H1 (cell line): ENCODE results near the gene GCFC2. TPM values are rescaled to one million over a fixed set of nuclear protein-coding genes. Genes with fewer than 3 reads are reported as not detected.

Experiments
- CTCF ChIA-PET: fragments of 300-600 bp; sonication (Branson Sonifier 250); formaldehyde crosslinking; loops from one replicate; lab custom pipeline; 2021; ENCODE audit not compliant: partially characterized antibody; lab: Charles Lee
- POLR2A ChIA-PET: fragments of 300-600 bp; sonication (Branson Sonifier 250); formaldehyde crosslinking; loops from one replicate; lab custom pipeline; 2021; ENCODE audit warnings: inconsistent platforms; ENCODE audit not compliant: partially characterized antibody; lab: Charles Lee
- DNase-seq, 2 experiments: peaks; one replicate each; pipeline versions ENCODE4 v3.0.0 to v3.0.0-alpha.2; 2010 to 2022; ENCODE audit warnings: low spot score in 2 of 2, low read depth in 1 of 2, mixed read lengths in 1 of 2
- FAIRE-seq: peaks from 2 replicates; lab custom pipeline; 2011; peaks lifted over from hg19 to GRCh38; lab: Jason Lieb, UNC
- H2AFZ ChIP-seq: 2 replicates; pipeline ENCODE4 v1.8.1; 2012; ENCODE audit warnings: low read length, inconsistent platforms
- H2AK5ac ChIP-seq: 2 replicates; pipeline ENCODE4 v1.6.1; 2013; ENCODE audit warnings: low read depth, low read length
- H2BK120ac ChIP-seq: replicated peaks from 2 replicates; pipeline ENCODE3; 2013; ENCODE audit warnings: low read depth, low read length, inconsistent platforms
- H2BK12ac ChIP-seq: 2 replicates; pipeline ENCODE4 v1.6.1; 2013; ENCODE audit warnings: low read depth, low read length
- H2BK15ac ChIP-seq: 2 replicates; pipeline ENCODE4 v1.6.1; 2013; ENCODE audit warnings: low read length
- H2BK20ac ChIP-seq: 2 replicates; pipeline ENCODE4 v1.6.1; 2013; ENCODE audit warnings: low read length
- H2BK5ac ChIP-seq: 2 replicates; pipeline ENCODE4 v1.6.1; 2013; ENCODE audit warnings: low read depth, low read length
- H3K14ac ChIP-seq: 2 replicates; pipeline ENCODE4 v1.6.1; 2013; ENCODE audit warnings: inconsistent platforms; ENCODE audit not compliant: insufficient read length
- H3K18ac ChIP-seq: 2 replicates; pipeline ENCODE4 v1.6.1; 2013; ENCODE audit warnings: low read length; ENCODE audit errors: extremely low read depth
- H3K23ac ChIP-seq: 2 replicates; pipeline ENCODE4 v1.6.1; 2013; ENCODE audit warnings: inconsistent platforms; ENCODE audit not compliant: insufficient read length
- H3K23me2 ChIP-seq: 2 replicates; pipeline ENCODE4 v1.6.1; 2013; ENCODE audit warnings: low read depth, low read length
- H3K27ac ChIP-seq: 2 replicates; pipeline ENCODE4 v1.6.1; 2011; ENCODE audit warnings: low read depth, low read length, inconsistent platforms
- H3K27me3 ChIP-seq, 4 experiments: replicated peaks in 1 of 4; 1 replicate in 1 of 4; 2 replicates in 3 of 4; pipeline versions ENCODE4 v1.6.1 to v1.8.1; 2011 to 2013; ENCODE audit warnings: low read length in 3 of 4, mild to moderate bottlenecking in 3 of 4, inconsistent platforms in 2 of 4, mixed read lengths in 2 of 4, moderate library complexity in 1 of 4; ENCODE audit not compliant: control insufficient read depth in 3 of 4, insufficient read depth in 3 of 4; ENCODE audit errors: extremely low read depth in 1 of 4
- H3K36me3 ChIP-seq, 4 experiments: 2 replicates each; pipeline versions ENCODE4 v1.6.1 to v1.8.1; 2011 to 2013; ENCODE audit warnings: mild to moderate bottlenecking in 4 of 4, low read length in 3 of 4, moderate library complexity in 2 of 4, control low read depth in 1 of 4, inconsistent platforms in 1 of 4; ENCODE audit not compliant: insufficient read depth in 4 of 4, control insufficient read depth in 2 of 4
- H3K4ac ChIP-seq: replicated peaks from 2 replicates; pipeline ENCODE3; 2013; ENCODE audit warnings: low read length, low read depth, mixed read lengths, inconsistent platforms; ENCODE audit not compliant: insufficient read length
- H3K4me1 ChIP-seq, 4 experiments: replicated peaks in 1 of 4; 1 replicate in 1 of 4; 2 replicates in 3 of 4; pipeline versions ENCODE4 v1.6.1 to v1.8.1; 2011 to 2013; ENCODE audit warnings: low read length in 3 of 4, inconsistent platforms in 2 of 4, mixed read lengths in 1 of 4; ENCODE audit not compliant: insufficient read depth in 4 of 4, control insufficient read depth in 3 of 4
- H3K4me2 ChIP-seq, 2 experiments: 2 replicates each; pipeline versions ENCODE4 v1.6.1 to v1.8.1; 2011 to 2013; ENCODE audit warnings: low read depth in 2 of 2, low read length in 2 of 2, control low read depth in 1 of 2, inconsistent platforms in 1 of 2, mild to moderate bottlenecking in 1 of 2; ENCODE audit not compliant: insufficient read depth in 1 of 2
- H3K4me3 ChIP-seq, 4 experiments: fragments of 200-600, 300-600 bp in 1 of 4; sonication (generic), shearing (Covaris generic), sonication (Bioruptor Twin) in 1 of 4; 2 replicates each; pipeline versions ENCODE4 v1.5.1 to v1.8.1; 2011 to 2016; ENCODE audit warnings: low read length in 4 of 4, low read depth in 3 of 4, control low read depth in 2 of 4, inconsistent platforms in 2 of 4, mild to moderate bottlenecking in 2 of 4, mixed read lengths in 1 of 4, moderate library complexity in 1 of 4; ENCODE audit not compliant: insufficient read depth in 2 of 4; ENCODE audit errors: extremely low read depth in 1 of 4
- H3K56ac ChIP-seq: replicated peaks from 2 replicates; pipeline ENCODE3; 2013; ENCODE audit warnings: low read depth, mild to moderate bottlenecking, mixed read lengths, low read length, inconsistent platforms; ENCODE audit not compliant: insufficient read length
- H3K79me1 ChIP-seq: 2 replicates; pipeline ENCODE4 v1.6.1; 2013; ENCODE audit warnings: low read depth, low read length, control low read depth
- H3K79me2 ChIP-seq, 2 experiments: 2 replicates each; pipeline versions ENCODE4 v1.6.1 to v1.8.1; 2012 to 2013; ENCODE audit warnings: low read length in 2 of 2, mild to moderate bottlenecking in 2 of 2, inconsistent platforms in 1 of 2; ENCODE audit not compliant: insufficient read depth in 2 of 2, control insufficient read depth in 1 of 2
- H3K9ac ChIP-seq, 4 experiments: replicated peaks in 1 of 4; 1 replicate in 1 of 4; 2 replicates in 3 of 4; pipeline versions ENCODE4 v1.6.1 to v1.8.1; 2011 to 2013; ENCODE audit warnings: low read depth in 3 of 4, low read length in 3 of 4, control low read depth in 2 of 4, mild to moderate bottlenecking in 2 of 4, moderate library complexity in 2 of 4, inconsistent platforms in 1 of 4; ENCODE audit errors: extremely low read depth in 1 of 4
- H3K9me3 ChIP-seq, 2 experiments: 2 replicates each; pipeline versions ENCODE4 v1.6.1 to v1.8.1; 2012 to 2013; ENCODE audit warnings: mild to moderate bottlenecking in 2 of 2, moderate library complexity in 2 of 2, control low read depth in 1 of 2, inconsistent platforms in 1 of 2, low read depth in 1 of 2, low read length in 1 of 2, mixed read lengths in 1 of 2; ENCODE audit not compliant: insufficient read depth in 2 of 2
- H4K20me1 ChIP-seq, 2 experiments: replicated peaks in 1 of 2; 2 replicates each; pipeline versions ENCODE3 to v1.8.1; 2011 to 2013; ENCODE audit warnings: inconsistent platforms in 2 of 2, low read length in 2 of 2, mild to moderate bottlenecking in 1 of 2; ENCODE audit not compliant: insufficient read depth in 2 of 2, control insufficient read depth in 1 of 2
- H4K5ac ChIP-seq: 2 replicates; pipeline ENCODE4 v1.6.1; 2013; ENCODE audit warnings: low read length, low read depth, mixed read lengths, inconsistent platforms; ENCODE audit not compliant: insufficient read length
- H4K8ac ChIP-seq: 2 replicates; pipeline ENCODE4 v1.8.0; 2013; ENCODE audit warnings: mild to moderate bottlenecking, moderate library complexity, low read length, inconsistent platforms; ENCODE audit not compliant: insufficient read depth; ENCODE audit errors: extremely low read depth
- H4K91ac ChIP-seq: replicated peaks from 2 replicates; pipeline ENCODE3; 2013; ENCODE audit warnings: low read length, mixed read lengths, inconsistent platforms; ENCODE audit not compliant: insufficient read length
- WGBS, 2 experiments: shearing (Covaris generic) in 1 of 2; methylation state at CpG; one replicate each; pipeline versions ENCODE4 v1.1.6 to v1.1.7; 2013 to 2015; ENCODE audit warnings: low lambda C conversion rate in 2 of 2, mixed read lengths in 2 of 2, inconsistent platforms in 1 of 2, low coverage in 1 of 2, missing lambda C conversion rate in 1 of 2; ENCODE audit not compliant: insufficient replicate concordance in 2 of 2, insufficient coverage in 1 of 2, insufficient read length in 1 of 2; ENCODE audit errors: extremely low coverage in 1 of 2, missing lambda C conversion rate in 1 of 2; 5-methylcytosine and 5-hydroxymethylcytosine counted together
- polyA plus RNA-seq, 7 experiments: library from polyadenylated mRNA; depleted of rRNA in 3 of 7; stranded (reverse) in 5 of 7; unstranded in 2 of 7; fragments of >200 nt in 5 of 7; fragments of 200-250 nt in 2 of 7; gene quantifications; 1 replicate in 5 of 7; 2 replicates in 1 of 7; 4 replicates in 1 of 7; pipeline versions ENCODE4 v1.2.1 to v1.2.3, GENCODE V29; 2011 to 2013; ENCODE audit warnings: missing spikeins in 2 of 7, mixed read lengths in 2 of 7
- total RNA-seq: library from RNA; stranded (reverse); fragmentation: NEBNext Ultra II Directional; extraction: Animal tissue kit (Norgen Biotek cat#: 25700); gene quantifications from 2 replicates; pipeline ENCODE4 v1.2.1, GENCODE V29; 2021

Gene GCFC2
- total and polyA plus RNA-seq, 2 of the 8 experiments (the other 6 are each of a cell fraction or from before 2014, with no cell fraction given), result 5.6 to 19.1 TPM

- Histone ChIP-seq H3K4ac (no peak overlapping the region), H3K9ac (no peak overlapping the region), H2BK5ac (no peak overlapping the region), H3K56ac (no peak overlapping the region), H4K5ac (no peak overlapping the region), H2AK5ac (no peak overlapping the region), H3K4me3 (no peak overlapping the region), H4K8ac (no peak overlapping the region), H3K9me3 (0 out of 4 replicates have a peak, but pooled peaks cover 0 to 2% of the 10 kb centered on the region in 2 experiments), H3K4me1 (no peaks in the 10 kb centered on the region; a peak in 1 of 7 replicates), H2AFZ (no peak overlapping the region), H3K27me3 (peaks cover 0 to 2% (median 0%) of the 10 kb centered on the region in 4 experiments; a peak in 1 of 7 replicates), H3K23me2 (no peaks in the 10 kb centered on the region), H3K23ac (no peak overlapping the region), H4K20me1 (no peaks in the 10 kb centered on the region), H3K27ac (no peak overlapping the region), H2BK15ac (no peak overlapping the region), H3K79me1 (no peaks in the 10 kb centered on the region), H2BK12ac (no peak overlapping the region), H3K18ac (no peak overlapping the region), H3K36me3 (no peaks in the 10 kb centered on the region), H2BK20ac (no peak overlapping the region), H3K4me2 (no peak overlapping the region), H3K79me2 (no peaks in the 10 kb centered on the region), H2BK120ac (no peak overlapping the region), H4K91ac (no peak overlapping the region), H3K14ac (no peak overlapping the region)
- WGBS, 2 experiments, result 79% methylated on average over 3 of the region's 3 CpGs; no CpG with 5 or more reads in 1 of the 2 experiments
- POLR2A ChIA-PET, result interaction anchor here (0.6 kb wide), 1 partner anchor 573 kb away, joined by 3 read pairs; no protein-coding TSS in a partner anchor
- no peak for FAIRE-seq
- CTCF ChIA-PET, result interaction anchor here (1.2 to 6.4 kb wide), 2 partner anchors 7 to 169 kb away, joined by 6 to 28 read pairs; no protein-coding TSS in a partner anchor
- DNase-seq, result no peak
Measured at GRCh38 chr2:75633620-75634019, 77.1 kb downstream of the GCFC2 start.
